Measurements from ENCODE around the gene NPM3.

Gene NPM3

DNA sequence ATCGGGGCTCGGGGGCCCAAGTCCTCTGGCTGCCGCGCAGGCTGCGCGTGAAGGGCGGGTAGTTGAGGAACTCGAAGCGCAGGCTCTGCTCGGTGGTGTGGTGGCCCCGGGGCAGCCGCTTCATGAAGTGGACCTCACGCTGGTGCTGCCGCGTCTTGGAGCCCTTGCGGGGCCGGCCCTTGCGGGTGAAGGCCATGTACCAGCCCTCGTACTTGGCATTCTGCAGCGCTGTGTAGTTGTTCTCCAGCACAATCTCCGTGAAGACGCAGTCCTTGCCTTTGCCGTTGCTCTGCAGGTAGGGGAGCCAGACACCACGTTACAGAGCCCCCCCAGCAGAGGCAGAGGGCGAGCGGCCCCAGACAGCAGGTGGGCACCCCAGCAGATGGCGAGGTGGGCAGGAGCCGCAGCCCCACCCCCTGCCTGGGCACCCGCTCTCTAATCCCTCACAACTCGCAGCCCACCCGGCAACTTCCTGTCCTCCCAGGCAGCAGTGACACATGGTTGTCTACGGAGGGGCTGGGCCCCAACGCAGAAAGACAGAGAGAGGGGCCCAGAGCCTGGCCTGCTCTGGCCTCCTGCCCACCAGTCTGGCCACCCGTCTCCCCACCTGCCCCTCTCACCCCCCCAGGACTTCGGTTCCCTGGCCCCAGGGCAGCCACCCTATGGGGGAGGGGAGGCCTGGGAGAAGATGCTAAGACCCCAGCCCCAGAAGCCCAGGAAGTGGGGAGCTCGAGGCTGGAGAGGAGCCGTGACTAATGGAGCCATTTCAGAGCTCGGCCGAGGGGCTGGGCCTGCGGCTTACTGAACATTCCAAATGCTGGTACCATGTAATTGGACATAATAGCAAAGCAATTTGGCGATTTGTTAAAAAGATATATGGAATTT, 12.7 kb downstream of the NPM3 start:
- H3K4me3 ChIP-seq (replicated peaks in 1 of 2; ENCODE audit: low read depth in 2 of 2, low read length in 2 of 2), result no peak overlapping the region

DNA sequence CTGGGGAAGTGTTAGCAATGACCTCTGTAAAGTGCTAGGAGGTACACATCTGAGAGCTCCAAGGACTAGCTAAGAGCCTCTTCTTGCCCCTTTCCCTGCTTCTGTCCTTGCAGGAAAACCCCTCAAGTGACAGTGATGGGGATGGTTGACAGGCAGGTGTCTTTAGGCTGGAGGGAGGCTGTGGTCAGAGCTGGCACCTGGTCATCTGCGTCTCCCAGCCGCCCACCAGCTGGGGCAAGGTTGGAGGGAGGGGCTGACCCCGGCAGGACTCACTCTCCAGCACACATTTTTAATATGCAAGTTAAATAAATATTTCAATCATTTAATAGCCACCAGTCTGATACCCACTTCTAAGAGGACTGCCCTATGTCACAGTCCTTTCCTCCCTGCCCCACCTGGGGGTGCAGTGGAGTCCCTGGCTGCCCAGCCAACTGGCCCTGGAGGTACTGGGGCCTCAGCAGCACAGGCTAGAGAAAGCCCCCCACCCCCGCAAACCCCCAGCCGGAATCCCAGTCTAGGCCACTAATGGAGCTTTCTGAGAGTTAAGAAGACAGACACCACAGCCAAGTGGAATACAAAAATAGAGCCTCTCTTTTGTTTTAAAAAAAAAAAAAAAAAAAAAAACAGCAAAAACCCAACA, 13.6 kb downstream of the NPM3 start:
- no peak for DNase-seq (ENCODE audit: low read depth in 2 of 2)
- TF ChIP-seq, protein P1, sequence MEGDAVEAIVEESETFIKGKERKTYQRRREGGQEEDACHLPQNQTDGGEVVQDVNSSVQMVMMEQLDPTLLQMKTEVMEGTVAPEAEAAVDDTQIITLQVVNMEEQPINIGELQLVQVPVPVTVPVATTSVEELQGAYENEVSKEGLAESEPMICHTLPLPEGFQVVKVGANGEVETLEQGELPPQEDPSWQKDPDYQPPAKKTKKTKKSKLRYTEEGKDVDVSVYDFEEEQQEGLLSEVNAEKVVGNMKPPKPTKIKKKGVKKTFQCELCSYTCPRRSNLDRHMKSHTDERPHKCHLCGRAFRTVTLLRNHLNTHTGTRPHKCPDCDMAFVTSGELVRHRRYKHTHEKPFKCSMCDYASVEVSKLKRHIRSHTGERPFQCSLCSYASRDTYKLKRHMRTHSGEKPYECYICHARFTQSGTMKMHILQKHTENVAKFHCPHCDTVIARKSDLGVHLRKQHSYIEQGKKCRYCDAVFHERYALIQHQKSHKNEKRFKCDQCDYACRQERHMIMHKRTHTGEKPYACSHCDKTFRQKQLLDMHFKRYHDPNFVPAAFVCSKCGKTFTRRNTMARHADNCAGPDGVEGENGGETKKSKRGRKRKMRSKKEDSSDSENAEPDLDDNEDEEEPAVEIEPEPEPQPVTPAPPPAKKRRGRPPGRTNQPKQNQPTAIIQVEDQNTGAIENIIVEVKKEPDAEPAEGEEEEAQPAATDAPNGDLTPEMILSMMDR (IDR thresholded peaks at IDR 0.05; ENCODE audit: low read depth, low read length), result no peak
- no peak overlapping the region for H3K4me3 ChIP-seq (replicated peaks in 1 of 2; ENCODE audit: low read depth in 2 of 2, low read length in 2 of 2)

More for the DNA sequence above, 12.7 kb downstream of the NPM3 start:
- TF ChIP-seq, protein P1 (IDR thresholded peaks at IDR 0.05; ENCODE audit: low read depth, low read length), result no peak
- DNase-seq (ENCODE audit: low read depth in 2 of 2), result no peak

GRCh38 chr10:101768791-101769170, 14.5 kb downstream of the NPM3 start:
- no peak overlapping the region for H3K4me3 ChIP-seq (replicated peaks in 1 of 2; ENCODE audit: low read depth in 2 of 2, low read length in 2 of 2)
- no peak for DNase-seq (ENCODE audit: low read depth in 2 of 2)
- TF ChIP-seq, protein P1 (IDR thresholded peaks at IDR 0.05; ENCODE audit: low read depth, low read length), result no peak

DNA sequence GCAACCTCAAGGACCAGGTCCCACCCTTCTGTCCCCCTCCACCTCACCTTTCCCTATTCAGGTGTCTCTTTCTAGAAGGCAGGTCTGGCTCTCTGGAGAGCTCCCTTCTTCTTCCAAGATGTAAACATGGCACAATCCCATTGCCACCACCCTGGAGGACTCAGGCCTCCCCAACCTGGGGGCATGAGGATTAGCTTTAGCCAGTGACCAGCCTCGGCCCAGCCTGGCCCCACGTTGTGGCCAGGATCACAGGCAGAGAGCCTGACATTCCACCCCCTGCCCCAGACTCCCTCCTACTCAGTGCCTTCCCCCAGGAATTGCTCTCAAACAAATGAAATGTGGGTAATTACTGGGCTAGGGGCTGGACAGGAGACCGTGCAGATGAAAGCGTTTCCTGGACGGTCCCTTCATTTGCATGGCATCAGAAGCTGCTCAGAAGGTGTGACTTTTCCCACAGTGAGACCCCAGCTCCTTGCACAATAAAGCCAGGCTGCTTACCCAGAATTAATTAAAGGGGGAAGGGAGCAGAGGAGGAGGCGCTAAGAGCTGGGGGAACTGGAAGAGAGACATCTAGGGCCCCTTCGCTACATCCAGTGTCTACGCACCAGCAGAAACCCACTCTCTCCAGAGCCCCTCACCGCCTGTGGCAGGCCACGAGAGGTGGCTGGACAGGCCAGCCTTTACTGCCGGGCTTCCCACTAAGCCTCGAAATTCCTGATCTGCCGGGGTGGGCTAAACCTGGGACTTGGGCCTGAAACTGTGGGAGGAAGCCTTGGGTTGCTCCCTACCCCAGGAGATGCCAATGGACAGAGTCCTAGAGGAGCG, 15.1 kb downstream of the NPM3 start:
- TF ChIP-seq, protein P1 (IDR thresholded peaks at IDR 0.05; ENCODE audit: low read depth, low read length), result no peak
- no peak for DNase-seq (ENCODE audit: low read depth in 2 of 2)
- H3K4me3 ChIP-seq (replicated peaks in 1 of 2; ENCODE audit: low read depth in 2 of 2, low read length in 2 of 2), result no peak overlapping the region

DNA sequence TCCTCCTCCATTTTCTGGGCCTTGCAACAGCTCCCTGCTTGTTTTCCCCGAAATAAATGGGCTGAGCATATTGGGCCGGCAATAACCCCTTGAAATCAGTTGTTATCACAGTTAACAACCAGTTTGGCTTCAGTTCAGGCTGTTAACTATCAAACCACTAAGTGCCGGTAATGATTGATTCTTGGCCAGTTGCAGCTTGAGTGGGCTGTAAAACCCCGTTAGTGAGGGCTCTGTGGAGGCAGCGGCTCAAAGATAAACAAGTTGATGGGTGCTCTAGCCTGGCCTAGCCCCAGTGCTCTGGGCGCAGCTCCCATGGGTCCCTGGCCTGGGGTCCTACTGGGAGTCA, 15.7 kb downstream of the NPM3 start:
- no peak for DNase-seq (ENCODE audit: low read depth in 2 of 2)
- no peak overlapping the region for H3K4me3 ChIP-seq (replicated peaks in 1 of 2; ENCODE audit: low read depth in 2 of 2, low read length in 2 of 2)
- TF ChIP-seq, protein P1 (IDR thresholded peaks at IDR 0.05; ENCODE audit: low read depth, low read length), result no peak

- DNase-seq (ENCODE audit: low read depth in 2 of 2), result no peak
- no peak overlapping the region for H3K4me3 ChIP-seq (replicated peaks in 1 of 2; ENCODE audit: low read depth in 2 of 2, low read length in 2 of 2)
- TF ChIP-seq, protein P1 (IDR thresholded peaks at IDR 0.05; ENCODE audit: low read depth, low read length), result no peak
Measured at GRCh38 chr10:101766753-101767599, 16.3 kb downstream of the NPM3 start.
